ENCODE measurements around the gene SOX5. TPM values are rescaled to one million over a fixed set of nuclear protein-coding genes. Genes with fewer than 3 reads are reported as not detected.

The SOX5 gene
- total RNA-seq, 2 donors from 2014 or later: 3.9 to 5.1 TPM

DNA sequence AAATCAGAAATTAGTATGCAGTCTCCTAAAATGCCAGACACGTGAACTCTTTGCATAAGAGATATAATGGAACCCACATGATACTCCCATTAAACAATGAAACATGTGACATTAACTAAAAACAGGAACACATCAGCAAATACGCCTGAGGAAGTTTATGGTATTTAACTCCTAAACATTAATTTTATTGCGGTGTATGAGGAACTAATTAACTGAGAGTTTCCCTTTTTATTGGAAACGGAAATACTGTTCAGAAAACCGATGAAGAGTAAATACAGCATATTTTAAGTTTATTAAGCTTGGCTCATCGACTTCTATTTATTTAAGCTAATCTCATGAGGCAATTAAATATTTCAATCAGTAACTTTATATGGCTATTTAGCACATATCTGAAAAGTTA lies 290.3 kb downstream of the SOX5 start:
- intact Hi-C loops (cut with DNase I, micrococcal nuclease): no loop called here
- ATAC-seq: peak; percentile 34
- no peak for DNase-seq

DNA sequence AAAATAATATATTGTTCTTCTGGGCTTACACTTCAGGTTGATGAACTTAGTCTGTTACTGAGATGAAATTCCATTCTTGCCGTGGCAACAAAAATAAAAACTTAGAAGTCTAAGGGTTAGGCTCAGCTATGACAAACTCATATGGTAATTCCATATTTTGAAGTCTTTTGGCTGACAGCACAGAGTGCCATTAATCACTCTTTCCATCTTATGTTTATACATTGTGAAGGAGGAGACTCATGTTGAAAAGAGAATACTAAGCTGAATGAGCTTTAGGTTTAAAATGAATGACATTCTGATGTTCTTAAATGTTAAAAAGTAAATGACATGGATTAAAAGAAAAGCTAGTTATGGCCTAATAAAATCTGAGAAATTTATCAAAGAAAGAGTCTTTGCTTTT lies 291.9 kb downstream of the SOX5 start:
- ATAC-seq (no peak), DNase-seq (no peak)
- intact Hi-C loops (cut with DNase I, micrococcal nuclease): no loop called here

DNA sequence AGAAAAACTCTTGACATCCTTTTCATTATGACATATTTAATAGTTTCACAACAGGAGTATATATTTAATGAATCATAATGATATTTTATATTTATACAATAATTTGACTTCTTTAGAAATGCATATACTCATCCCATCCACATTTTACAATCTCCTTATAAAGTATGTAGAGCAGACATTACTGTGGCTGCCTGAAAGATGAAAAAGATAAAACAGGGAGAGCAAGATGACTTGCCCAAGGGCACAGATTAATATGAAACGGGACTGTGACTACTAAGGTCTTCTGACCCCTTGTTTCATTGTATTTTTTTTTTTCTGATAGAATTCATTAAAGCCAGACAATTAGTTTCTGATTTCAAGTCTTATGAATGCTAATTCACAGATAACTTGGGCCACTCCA lies 293.6 kb downstream of the SOX5 start:
- DNase-seq (no peak), ATAC-seq (no peak)
- intact Hi-C loops (cut with DNase I, micrococcal nuclease): no loop called here

DNA sequence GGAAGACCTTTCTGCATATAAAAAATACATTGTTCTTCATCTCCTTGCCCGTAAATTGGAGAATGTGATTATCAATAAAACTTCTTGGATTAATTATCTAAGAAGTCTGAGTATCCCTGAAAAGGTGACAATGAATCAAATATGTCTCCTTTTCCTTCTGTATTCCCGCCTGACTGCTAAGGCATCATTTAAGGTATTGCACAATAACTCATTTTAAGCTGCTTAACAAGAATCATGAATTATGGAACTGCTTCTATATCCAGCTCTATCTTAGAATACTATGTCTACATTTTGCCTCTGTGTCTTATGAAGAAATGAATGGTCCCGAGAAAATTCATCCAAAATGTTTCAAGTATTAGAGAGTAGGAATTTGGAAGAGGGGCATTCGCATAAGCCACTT lies 294.4 kb downstream of the SOX5 start:
- no peak for ATAC-seq
- intact Hi-C loops (cut with DNase I, micrococcal nuclease): no loop called here

DNA sequence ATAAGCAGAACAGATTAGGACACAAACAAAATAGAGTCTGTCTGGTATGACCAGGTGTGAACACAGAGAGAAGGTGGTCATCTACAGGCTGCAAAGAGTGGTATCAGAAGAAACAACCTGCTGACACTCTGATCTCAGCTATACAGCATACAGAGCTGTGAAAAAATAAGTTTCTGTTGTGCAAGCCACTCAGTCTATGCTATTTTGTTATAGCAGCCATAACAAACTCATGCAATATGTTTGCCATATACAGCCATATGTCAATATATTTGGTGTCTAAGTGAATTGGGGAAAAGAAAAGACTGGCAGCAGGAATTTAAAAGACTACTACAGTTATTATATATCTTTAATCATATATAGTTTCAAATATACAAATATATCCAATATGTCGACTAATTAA lies 300.9 kb downstream of the SOX5 start:
- DNase-seq (no peak), ATAC-seq (no peak)
- intact Hi-C loops (cut with DNase I, micrococcal nuclease): no loop called here

More for the DNA sequence above, 294.4 kb downstream of the SOX5 start:
- DNase-seq: no peak

DNA sequence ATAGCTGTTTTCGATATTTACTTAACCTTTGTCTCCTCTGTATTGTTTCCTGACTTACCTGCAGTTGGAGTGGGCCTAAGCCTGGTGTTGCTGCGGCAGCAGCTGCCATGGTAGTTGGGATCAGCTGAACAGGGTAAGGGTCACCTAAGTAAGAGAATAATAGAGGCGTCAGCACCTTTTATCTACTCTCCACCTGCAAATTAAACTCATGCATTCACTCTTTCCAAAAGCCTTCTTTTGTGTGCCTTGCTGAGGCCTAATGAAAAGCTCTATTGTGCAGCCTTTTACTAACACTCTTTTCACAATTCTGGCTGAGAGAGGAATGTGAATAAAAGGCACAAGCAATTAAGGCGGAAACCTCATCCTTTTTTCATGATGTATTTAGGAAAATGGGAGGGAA lies 308.7 kb downstream of the SOX5 start:
- ATAC-seq (peak; percentile 79), DNase-seq (no peak)
- intact Hi-C loops (cut with DNase I, micrococcal nuclease): no loop called here

DNA sequence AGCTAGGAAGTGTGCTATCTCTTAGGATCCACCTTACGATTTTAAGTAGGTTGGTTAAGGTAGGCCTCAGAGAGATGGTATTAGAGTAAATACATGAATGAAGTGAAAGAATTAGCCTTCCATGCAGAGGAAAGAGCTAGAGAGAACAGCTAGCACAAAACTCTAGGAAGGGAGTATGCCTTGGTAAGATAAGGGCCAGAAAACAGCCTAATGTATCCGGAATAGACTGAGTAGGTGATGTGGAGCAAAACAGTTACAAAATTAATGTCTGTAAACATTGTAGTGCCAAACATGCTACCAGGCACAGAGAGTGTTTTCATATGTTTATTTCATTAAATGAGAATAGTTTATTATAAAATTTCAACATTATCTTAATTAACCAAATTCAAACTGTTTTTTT lies 315.1 kb downstream of the SOX5 start:
- ATAC-seq: no peak
- no peak for DNase-seq
- intact Hi-C loops (cut with DNase I, micrococcal nuclease): no loop called here

DNA sequence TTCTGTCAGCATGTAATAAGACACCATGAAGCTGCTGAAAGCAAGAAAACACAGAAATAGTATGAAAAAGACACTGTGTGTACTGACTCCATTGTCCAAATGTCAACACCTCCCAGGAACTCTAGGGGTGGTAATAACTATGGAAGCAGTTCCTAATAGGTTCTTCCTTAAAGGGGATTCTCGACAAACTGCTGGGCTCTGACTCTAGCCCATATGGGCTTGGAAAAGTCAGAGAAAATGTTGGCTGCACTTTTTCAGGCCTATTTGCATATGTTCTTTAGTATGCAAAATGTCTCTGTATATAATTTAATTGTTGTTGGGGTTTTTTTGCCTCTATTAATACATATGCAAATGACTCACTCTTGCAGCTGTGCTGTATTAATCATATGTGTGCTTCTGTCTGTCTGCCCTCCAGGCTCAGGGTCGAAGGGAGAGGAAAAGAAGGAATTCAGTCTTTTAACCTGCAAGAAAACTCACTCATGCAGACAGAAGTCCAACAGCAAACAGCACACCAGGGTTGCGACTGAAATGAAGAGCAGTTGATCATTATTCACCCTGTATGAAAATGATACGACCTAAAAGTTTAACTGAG lies 317.6 kb downstream of the SOX5 start:
- intact Hi-C loops (cut with DNase I, micrococcal nuclease): no loop called here
- DNase-seq (no peak), ATAC-seq (no peak)

DNA sequence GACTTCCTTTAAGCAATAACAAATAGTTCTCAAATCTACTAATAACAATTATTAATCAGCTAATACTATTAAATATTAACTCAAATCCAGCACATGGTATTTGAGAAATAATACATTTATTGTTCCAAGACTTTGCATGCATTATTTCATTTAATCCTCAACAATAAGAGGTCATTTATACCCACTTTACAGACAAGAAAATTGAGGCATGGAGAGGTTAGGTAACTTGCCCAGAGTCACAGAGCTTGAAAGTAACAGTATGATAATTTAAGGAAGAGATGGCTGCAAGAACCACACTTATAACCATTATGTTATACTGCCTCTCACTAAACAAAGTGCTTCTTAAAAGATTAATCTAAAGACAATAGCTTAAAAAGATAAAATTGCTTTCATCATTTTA lies 318.9 kb downstream of the SOX5 start:
- intact Hi-C loops (cut with DNase I, micrococcal nuclease): no loop called here
- ATAC-seq (no peak), DNase-seq (no peak)

DNA sequence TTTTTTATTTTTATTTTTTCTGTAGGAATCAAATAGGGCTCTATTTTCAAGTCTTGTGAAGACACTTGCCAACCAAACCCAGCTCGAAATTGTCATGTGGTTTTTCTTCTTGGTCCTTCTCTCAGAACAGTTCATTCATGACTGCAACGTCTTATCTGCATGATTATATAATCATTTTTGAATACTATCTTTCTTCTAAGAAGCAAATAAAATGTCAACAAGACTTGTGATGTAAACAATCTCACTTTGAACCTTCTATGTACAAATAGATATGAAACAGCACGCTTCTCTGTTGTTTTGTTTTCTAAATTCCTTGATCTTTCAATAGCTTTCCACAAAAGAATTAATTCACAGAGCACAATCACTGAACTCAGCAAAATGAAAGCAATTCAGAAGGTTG lies 320.7 kb downstream of the SOX5 start:
- intact Hi-C loops (cut with DNase I, micrococcal nuclease): no loop called here
- ATAC-seq: no peak
- no peak for DNase-seq

DNA sequence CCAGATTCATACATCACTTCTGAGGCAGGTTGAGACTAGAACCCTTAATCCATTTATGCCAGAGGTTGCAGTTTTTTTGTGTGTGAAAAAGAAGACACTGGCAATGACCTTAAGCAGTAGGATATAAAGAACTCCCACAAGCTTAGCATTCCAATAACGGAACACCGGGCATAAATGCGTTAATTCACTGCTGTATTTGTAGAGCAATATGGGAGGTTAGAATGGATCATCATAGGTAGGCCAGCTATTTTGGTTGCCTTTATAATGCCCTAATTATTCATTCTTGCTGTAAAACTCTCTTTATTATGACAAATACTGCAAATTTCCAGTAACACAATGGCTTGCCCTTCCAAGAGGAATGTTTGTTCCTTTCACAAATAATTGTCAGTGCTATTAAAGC lies 322.7 kb downstream of the SOX5 start:
- ATAC-seq (no peak), DNase-seq (no peak)
- intact Hi-C loops (cut with DNase I, micrococcal nuclease): no loop called here

DNA sequence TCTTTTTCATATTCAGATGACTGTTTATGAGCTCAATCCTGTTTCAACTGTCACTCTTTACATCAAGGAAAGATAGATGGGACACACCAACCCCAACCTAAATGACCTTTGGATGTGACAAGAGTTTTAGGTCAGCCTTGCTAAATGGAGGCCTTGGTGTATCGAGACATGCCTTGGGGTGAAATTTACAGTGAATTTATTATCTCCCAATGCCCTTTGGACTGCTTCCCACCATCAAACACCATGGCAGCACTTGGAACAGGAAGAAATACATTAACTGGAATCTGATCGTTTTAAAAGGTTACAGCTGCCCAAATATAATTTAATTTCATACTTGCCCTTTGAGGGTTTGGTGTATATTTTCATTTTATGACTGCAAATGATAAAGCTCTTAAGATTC lies 327.6 kb downstream of the SOX5 start:
- intact Hi-C loops (cut with DNase I, micrococcal nuclease): no loop called here
- no peak for DNase-seq

DNA sequence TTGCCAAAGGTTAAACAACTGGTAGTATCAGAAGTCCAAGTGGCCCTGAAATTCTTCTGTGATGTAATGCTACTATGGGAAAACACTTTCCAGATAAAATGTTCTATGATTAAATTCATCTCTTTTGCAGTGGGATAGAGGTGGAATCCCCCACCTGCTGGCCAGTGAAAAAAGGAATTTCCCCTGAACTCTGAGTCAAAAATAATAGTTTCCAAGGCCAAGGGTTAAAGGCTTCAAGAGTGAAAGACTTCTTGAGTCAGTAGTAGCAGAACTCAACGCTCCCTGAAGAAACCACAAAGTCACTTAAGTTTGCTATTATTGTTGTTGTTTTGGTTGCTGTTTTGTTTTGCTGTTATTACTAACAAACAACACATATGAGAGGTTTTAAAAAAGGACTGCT lies 330.8 kb downstream of the SOX5 start:
- ATAC-seq: no peak
- intact Hi-C loops (cut with DNase I, micrococcal nuclease): no loop called here

More for the DNA sequence above, 327.6 kb downstream of the SOX5 start:
- peak; percentile 86 for ATAC-seq

DNA sequence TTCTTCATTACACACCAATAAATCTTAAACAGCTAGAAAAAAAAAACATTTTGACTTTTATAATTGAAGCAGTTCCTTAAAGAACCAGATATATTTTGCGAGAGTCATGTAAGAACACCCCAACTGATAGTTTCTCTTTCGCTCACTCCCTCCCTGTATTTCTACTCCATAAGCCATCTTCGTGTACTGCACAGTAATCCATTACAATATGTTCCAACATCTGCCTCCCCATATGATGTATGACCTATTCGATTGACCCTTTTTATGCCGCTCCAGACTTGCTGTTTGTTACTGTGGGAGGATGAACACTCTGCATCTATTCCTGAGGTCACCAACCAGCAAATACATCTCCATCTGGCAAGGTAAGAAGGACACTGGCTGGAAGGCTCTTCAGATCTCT lies 331.7 kb downstream of the SOX5 start:
- ATAC-seq (no peak), DNase-seq (no peak)
- intact Hi-C loops (cut with DNase I, micrococcal nuclease): no loop called here

More for the DNA sequence above, 330.8 kb downstream of the SOX5 start:
- DNase-seq: no peak

DNA sequence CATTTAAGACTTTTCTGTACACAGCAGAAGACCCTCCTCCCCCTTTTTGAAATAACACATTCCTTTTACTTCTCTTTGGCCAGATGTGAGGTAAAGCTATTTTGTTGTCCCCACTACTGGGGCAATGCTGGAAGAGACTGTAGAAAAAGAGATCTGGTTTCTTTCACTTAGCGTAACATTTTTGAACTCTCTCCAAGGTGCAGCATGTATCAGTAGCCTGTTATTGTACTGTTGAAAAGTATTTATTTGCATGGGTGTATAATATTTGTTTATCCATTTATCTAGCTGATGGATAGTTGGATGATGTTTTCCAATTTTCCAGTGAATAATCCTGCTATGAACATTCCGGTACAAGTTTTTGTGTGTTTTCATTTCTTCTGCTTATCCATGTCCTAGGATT lies 335.2 kb downstream of the SOX5 start:
- DNase-seq: no peak
- no peak for ATAC-seq
- intact Hi-C loops (cut with DNase I, micrococcal nuclease): no loop called here

DNA sequence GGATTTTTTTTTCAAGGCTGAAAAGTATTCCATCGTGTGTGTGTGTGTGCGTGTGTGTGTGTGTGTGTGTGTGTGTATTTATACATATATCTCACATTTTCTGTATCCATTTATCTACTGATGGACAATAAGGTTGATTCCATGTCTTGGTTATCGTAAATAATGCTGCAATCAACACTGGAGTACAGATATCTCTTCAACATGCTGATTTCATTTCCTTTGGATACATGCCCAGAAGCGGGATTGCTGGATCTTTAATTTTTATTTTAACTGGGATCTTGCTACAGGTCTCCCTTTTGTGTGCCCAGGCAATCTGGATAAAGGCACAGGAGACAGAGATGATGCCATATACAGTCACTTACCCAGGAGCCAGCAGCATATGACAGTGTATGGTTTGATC lies 338.1 kb downstream of the SOX5 start:
- intact Hi-C loops (cut with DNase I, micrococcal nuclease): no loop called here
- DNase-seq (no peak), ATAC-seq (no peak)

DNA sequence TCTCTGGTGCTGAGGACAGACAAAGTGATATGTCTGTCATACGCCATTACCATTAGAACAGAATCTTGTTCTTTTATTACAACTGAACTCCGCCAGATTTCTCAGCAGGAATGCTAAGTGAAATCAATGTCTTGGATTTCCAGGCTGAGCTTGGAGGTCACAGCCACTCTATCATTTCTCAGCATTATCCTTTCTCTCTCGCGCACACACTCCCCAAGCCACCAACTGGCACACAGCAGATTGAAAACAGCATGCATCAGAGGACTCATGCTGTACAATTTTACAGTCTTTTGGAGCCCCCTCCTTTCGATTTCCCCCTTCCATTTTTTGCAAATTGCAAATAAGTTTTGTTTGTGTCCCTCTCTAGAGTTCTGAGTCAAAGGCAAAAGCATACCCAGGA lies 348.6 kb downstream of the SOX5 start:
- intact Hi-C loops (cut with DNase I, micrococcal nuclease): no loop called here
- DNase-seq (no peak), ATAC-seq (no peak)

DNA sequence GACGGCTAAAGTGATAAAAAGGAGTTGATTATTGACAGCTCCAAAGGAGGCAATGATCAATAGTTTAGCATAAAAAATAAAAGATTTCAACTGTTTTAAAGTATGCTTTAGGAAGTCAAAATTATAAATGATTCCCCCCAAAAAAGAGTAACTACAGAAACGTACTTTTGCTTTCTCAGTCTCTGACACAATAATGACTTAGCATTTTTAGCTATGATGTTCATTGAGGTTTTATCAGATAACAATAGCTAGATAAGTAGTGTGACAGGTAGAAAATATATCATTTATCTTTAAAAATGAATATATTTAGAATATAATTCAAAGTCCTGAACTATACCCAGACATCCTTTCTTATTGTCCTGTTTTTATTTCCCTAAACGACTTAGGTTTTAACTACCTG lies 352.9 kb downstream of the SOX5 start:
- ATAC-seq: no peak
- intact Hi-C loops (cut with DNase I, micrococcal nuclease): no loop called here
- no peak for DNase-seq

DNA sequence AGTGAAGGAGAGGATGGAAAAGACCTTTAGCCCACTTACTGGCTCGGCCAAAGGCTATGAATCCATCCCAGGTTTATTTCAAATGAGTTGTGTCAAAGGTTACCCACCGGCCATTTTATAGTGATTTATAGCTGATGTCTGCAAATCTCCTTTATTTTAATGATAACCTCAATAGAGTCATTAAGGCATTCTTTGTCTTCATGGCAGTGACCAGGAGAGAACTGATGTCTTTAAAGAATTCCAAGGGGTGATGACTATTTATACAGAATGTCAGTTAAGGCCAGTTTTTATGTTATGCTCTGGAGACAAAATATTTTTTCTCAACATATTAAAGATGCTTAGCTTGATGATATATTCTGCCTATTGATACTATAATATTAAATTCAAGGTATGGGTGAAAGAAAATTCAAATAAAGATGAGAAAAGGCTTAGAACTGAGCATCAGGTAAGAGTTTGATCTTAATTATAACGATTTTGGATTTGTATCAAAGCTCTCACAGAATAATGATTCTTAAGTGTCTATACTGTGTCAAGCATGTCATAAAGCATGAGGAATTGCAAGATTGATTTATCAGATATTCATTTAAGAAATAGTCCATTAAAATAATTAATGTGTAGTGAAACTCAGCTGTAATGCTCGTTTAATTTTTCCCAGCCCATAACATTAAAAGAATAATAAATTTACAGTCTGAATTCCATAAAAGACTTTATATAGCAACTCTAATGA lies 361.5 kb downstream of the SOX5 start:
- no peak for ATAC-seq
- intact Hi-C loops (cut with DNase I, micrococcal nuclease): no loop called here
- no peak for DNase-seq

DNA sequence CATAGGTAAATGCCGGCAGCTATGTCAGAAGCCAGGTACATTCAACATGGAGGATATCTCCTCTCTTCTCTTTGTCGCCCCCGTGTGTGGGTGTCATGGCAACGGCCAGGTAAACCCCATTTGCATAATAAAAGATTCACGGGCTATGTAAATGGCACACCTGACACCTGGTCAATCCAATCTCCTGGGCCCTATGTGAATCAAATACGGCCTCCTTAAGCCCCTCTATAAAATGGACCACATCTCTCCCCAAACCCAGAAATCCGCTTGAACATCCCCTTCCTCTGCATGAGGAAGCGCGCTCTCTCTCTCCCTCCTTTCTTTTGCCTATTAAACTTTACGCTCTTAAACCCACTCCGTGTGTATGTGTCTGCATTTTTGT lies 363.7 kb downstream of the SOX5 start:
- intact Hi-C loops (cut with DNase I, micrococcal nuclease): no loop called here
- no peak for DNase-seq
- no peak for ATAC-seq

DNA sequence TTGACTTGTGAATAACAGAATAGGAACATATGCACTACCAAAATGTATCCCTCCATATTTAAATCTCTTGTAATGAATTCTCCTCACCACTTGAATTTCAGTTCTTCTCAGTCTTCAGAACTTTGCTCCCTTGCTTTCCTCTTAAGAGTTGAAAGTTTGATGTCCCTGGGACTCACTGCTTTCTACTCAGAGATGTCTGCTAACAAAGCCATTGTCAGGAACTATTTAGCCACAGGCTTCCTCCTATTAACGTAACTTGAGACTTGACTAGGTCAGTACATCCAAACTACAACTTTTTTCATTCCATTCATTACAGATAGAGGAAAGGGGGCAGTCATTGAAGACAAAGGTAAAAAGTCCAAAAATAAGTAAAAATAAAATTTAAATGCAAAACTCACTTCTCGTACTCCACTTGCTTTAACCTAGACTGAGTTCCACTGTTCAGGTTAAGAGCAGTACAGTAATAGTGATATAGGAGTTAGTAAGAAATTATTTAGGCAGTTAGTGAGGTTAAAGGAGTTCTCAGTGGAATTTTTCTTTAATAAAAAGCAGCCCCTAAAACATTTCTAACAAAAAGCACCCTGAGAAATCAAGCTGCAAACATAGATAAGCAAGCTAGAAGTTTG lies 364.2 kb downstream of the SOX5 start:
- intact Hi-C loops (cut with DNase I, micrococcal nuclease): no loop called here
- DNase-seq: no peak
- no peak for ATAC-seq

Data from left colon (tissue), 2 donors.